GM21737 (cell line): ENCODE measurements around the gene TCF20.

Source experiments
- ATAC-seq: cut with Tn5 transposase; IDR thresholded peaks from one replicate; pipeline ENCODE4 v1.9.1; 2021; ENCODE audit warnings: mild to moderate bottlenecking, moderate library complexity; ENCODE audit not compliant: unreplicated experiment

Gene TCF20

GRCh38 chr22:42262964-42263363, 7.5 kb downstream of the TCF20 start:
- no peak for ATAC-seq

- no peak for ATAC-seq
Observed at GRCh38 chr22:42261296-42261695, 9.2 kb downstream of the TCF20 start.

GRCh38 chr22:42258126-42258525, 12.3 kb downstream of the TCF20 start:
- ATAC-seq = no peak

- no peak for ATAC-seq
Observed at GRCh38 chr22:42257386-42257785, 13.1 kb downstream of the TCF20 start.

- ATAC-seq = no peak
Observed at GRCh38 chr22:42256930-42257329, 13.5 kb downstream of the TCF20 start.

GRCh38 chr22:42256220-42256619, 14.2 kb downstream of the TCF20 start:
- no peak for ATAC-seq

GRCh38 chr22:42249831-42250230, 20.6 kb downstream of the TCF20 start:
- no peak for ATAC-seq

GRCh38 chr22:42248995-42249394, 21.5 kb downstream of the TCF20 start:
- no peak for ATAC-seq

GRCh38 chr22:42247596-42247995, 22.9 kb downstream of the TCF20 start:
- no peak for ATAC-seq

- ATAC-seq = no peak
Observed at GRCh38 chr22:42243802-42244060, 26.7 kb downstream of the TCF20 start.

- no peak for ATAC-seq
Observed at GRCh38 chr22:42236848-42237247, 33.6 kb downstream of the TCF20 start.

- no peak for ATAC-seq
Observed at GRCh38 chr22:42236268-42236667, 34.2 kb downstream of the TCF20 start.

GRCh38 chr22:42233879-42234278, 36.6 kb downstream of the TCF20 start:
- ATAC-seq = no peak

GRCh38 chr22:42231929-42232328, 38.5 kb downstream of the TCF20 start:
- no peak for ATAC-seq

GRCh38 chr22:42229455-42230149, 40.9 kb downstream of the TCF20 start:
- no peak for ATAC-seq

GRCh38 chr22:42228483-42228882, 42.0 kb downstream of the TCF20 start:
- ATAC-seq = no peak

- ATAC-seq = no peak
Observed at GRCh38 chr22:42227435-42227834, 43.0 kb downstream of the TCF20 start.

- ATAC-seq = no peak
Observed at GRCh38 chr22:42225841-42226240, 44.6 kb downstream of the TCF20 start.

GRCh38 chr22:42222140-42222539, 48.3 kb downstream of the TCF20 start:
- no peak for ATAC-seq
